HG03060 (cell line): ENCODE measurements around the gene ZNF487.
"Not testable (repeated sequence)": the region's sequence is repeated elsewhere in the genome, so short reads cannot be mapped to it uniquely, and the experiment has no call there.

ENCODE experiments used
- ATAC-seq: cut with Tn5 transposase; IDR thresholded peaks from one replicate; pipeline ENCODE4 v1.9.1; 2021; ENCODE audit warnings: low read depth, moderate number of reproducible peaks; ENCODE audit not compliant: unreplicated experiment

The ZNF487 gene

DNA sequence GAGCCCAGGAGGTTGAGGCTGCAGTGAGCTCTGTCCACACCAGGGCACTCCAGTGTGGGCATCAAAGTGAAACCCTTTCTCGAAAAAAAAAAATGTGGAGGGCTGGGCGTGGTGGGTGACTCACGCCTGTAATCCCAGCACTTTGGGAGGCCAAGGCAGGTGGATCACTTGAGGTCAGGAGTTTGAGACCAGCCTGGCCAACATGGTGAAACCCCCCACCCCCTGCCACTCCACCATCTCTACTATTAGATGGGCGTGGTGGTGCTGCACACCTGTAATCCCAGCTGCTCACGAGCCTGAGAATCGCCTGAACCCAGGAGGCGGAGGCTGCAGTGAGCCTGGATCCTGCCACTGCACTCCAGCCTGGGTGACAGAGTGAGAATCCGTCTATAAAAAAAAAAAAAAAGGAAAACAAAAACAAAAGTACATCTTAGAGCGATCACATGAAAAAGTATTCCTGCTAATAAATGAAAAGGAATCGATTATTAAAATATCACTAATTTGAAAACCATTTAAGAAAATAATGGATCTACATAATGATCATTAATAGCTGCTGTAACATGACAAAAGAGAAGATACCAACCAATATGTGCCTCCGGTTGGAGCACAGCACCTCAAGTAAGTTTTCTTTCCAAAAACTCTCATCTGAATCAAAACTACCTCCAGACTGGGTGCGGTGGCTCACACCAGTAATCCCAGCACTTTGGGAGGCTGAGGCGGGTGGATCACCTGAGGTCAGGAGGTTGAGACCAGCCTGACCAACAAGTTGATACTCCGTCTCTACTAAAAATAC is 32.8 kb upstream of the ZNF487 start:
- ATAC-seq, result no peak

DNA sequence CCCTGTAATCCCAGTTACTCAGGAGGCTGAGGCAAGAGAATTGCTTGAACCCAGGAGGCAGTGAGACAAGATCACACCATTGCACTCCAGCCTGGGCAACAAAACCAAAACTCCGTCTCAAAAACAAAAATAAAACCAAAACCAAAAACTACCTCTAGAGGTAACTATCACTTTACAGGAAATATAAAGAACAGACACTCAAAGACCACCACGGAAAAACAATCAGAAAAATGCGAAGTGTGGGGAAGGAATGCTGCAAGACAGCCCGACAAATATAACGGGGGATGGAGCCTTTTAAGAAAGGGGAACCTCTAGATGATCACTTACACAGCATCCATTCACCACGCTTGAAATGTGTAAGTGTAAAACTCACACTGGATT is 32.2 kb upstream of the ZNF487 start:
- ATAC-seq, result no peak

DNA sequence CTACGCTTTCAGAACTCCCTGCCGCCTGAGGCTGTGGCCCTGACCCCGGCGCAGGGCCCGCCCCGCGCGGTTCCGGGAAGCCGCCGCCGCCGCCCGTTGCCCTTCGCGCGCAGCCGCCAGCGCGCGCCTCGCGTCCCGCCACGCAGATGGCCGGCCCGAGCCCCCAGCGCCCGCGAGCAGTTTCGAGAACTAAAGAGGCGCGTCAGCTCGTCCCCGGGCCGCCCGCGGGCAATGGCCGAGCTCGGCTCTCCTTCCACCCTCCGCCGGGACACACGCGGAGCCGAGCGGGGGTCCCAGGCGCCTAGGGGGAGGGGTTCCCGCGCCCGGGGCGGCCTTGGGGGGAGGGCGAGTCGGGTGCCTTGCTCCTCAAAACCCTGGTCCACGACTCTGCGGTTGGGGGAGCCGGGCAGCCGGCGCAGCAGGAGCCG is 29.7 kb upstream of the ZNF487 start:
- no peak for ATAC-seq

DNA sequence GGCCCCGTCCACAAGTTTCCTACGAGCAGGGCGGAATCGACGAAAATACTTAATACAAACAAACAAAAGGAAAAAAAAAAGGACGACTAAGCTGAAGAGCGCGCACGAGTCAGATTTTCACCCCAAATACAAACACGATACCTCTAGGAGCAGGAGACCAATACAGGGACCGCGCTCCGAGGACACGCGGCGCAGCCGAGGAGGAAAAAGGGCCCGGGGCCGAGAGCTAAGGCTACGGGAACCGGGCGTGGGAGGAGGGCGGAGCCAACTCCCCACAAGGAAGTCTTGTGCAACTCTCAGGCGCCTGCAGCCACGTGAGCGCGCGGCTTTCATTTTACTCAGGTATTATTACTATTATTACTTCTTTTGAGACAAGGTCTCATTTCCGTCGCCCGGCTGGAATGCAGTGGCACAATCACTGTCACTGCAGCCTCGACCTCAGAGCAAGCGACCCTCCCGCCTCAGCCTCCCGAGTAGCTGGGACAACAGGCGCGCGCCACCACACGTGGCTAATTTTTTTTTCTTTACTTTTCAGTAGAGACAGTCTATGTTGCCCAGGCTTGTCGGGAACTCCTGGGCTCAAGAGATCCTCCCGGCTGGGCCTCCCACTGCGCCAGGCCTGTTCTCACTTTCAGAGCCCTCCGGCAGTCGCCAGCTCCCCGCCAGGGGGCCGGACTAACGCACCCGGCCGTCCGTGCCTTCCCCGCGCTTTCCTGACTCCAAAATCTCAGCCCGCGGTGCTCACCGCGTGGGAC is 29.2 kb upstream of the ZNF487 start:
- ATAC-seq, result peak; percentile 43

DNA sequence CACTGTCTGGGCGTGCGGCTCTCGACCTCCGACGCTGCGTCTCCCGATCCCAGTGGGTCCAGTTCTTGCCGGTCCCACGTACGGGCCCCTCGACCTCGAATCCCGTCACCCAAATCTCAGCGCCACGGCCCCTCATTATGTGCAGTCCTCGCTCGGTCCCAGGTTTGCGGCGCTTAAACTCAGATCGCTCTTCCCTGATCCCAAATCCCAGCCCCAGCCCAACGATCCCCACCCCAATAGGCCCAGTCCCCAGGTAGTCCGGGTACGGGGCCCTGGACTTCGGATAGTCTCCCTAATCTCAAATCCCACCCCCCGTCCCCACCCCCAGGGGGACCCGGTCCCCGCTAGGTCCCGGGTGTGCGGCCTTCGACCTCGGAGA is 28.6 kb upstream of the ZNF487 start:
- no peak for ATAC-seq

DNA sequence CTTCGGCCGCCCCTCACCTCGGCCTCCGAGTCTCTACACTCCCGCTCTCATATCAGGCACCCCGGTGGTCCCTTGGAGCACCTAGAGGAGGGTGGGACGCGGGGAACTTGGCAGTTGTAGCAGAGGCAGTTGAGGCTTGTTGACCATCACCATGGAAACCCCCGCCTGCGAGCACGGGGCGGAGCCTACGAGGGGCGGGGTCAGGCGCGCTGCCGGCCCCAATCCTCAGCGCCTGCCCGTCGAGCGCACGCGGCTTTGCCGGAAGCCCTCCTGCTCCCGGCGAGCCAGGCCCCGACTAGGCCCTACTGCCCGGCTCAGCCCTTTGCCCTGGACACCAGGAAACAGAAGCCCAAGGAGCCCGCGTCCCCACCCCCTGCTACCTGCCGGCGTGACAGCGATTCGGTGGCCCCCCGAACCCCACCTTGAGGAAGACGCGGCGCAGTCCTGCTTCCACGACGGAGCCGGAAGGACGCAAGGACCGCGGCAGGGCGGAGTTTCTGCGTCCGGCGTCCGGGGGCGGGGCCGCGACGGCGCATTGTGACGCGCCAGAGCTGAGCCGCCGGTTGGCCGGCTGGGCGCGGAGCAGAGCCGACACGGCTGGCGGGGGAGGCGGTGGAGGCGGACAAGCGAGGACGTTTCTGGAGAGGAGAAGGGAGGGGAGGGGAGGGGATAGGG is 28.1 kb upstream of the ZNF487 start, which contains the start of gene HNRNPF:
HNRNPF (minus strand) TSS at position 477 of the 675 bp plus-strand sequence. CDS start 21,302 bp downstream, outside the sequence.
- ATAC-seq, result peak; percentile 41

DNA sequence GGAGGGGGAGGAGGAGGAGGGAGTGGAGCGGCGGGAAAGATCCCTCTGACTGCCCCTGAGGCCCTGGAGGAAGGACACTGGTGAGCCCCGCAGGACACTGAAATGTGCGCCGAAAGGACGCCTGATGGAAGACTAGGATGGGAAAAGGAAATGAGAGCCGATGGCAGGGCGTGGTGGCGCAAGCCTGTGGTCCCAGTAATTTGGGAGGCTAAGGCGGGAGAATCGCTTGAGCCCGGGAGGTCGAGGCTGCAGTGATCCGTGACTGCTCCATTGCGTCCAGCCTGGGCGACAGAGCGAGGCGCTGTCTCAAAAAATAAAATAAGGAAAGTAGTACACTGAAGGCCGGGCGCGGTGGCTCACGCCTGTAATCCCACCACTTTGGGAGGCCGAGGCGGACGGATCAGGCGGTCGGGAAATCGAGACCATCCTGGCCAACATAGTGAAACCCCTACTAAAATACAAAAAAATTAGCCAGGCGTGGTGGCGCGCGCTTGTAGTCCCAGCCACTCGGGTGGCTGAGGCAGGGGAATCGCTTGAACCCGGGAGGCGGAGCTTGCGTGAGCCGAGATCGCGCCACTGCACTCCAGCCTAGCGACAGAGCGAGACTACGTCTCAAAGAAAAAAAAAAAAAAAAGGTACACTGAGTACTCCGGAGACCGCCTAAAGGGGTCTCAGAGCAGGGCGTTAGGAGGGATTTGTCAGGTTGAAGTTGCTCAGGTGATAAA is 27.4 kb upstream of the ZNF487 start:
- ATAC-seq, result no peak

DNA sequence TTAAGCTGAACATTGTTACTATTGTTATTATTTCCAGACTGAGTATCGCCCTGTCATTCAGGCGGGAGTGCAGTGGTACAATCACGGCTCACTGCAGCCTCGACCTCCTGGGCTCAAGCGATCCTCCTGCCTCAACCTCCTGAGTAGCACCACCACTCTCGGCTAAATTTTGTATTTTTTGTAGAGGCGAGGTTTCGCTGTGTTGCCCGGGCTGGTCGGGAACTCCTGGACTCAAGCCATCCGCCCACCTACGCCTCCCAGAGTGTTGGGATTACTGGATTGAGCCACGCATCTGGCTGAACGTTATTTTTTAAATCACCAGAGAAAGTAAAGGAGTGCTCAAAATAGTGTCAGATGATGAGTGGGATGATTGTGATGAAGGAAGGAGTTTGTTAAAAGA is 26.6 kb upstream of the ZNF487 start:
- ATAC-seq, result no peak

DNA sequence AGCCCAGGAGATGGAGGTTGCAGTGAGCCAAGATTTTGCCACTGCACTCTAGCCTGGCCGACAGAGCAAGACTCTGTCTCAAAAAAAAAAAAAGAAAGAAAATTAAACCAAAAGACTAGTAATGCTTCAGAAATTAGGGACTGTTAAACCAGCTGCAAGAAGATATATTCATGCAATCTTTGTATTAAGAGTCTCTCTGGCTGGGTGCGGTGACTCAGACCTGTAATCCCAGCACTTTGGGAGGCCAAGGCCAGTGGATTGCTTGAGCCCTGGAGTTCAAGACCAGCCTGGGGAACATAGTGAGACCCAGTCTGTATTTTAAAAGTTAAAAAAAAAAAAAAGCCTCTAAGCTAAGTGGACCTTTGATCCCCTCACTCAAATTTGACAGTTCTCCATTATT is 25.4 kb upstream of the ZNF487 start:
- ATAC-seq, result no peak

DNA sequence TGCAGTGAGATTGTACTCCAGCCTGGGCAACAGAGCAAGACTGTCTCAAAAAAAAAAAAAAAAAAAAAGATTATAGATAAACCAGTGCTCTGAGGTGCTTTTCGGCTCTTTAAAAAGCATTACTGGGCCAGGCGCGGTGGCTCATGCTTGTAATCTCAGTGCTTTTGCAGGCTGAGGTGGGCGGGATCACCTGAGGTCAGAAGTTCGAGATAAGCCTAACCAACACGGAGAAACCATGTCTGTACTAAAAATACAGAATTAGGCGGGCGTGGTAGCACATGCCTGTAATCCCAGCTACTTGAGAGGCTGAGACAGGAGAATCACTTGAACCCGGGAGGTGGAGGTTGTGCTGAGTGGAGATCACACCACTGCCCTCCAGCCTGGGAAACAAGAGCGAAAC is 21.4 kb upstream of the ZNF487 start:
- no peak for ATAC-seq

DNA sequence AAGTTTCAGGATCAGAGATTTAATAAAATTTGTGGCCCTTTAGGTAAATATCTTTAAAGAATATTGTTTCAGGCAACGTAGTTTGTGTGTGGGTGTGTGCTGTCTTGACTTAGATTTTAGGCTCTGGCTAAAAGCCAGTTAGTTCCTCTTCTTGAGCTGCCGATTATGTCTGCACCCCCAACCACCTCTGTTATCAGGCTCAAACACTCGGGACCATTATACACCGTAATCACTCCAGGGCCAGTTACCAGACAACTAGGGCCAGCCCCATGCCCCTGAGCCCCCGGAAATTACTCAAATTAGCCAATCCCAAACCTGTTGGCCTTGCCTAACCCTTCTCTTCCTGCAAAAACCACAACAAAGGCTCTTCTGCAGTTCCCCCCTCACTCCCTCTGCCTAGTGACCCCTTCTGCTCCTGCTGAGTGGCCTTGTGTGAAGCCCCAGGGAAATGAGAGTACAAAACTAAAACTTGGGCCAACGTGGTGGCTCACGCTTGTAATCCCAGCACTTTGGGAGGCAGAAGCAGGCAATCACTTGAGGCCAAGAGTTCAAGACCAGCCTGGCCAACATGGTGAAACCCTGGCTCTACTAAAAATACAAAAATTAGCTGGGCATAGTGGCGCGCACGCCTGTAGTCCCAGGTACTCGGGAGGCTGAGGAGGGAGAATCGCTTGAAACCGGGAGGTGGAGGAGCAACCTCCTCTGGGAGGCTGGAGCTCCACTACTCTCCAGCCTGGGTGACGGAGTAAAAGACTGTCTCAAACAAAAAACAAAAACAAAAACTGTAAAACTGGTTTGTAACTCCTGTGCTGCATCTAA is 18.8 kb upstream of the ZNF487 start:
- no peak for ATAC-seq

DNA sequence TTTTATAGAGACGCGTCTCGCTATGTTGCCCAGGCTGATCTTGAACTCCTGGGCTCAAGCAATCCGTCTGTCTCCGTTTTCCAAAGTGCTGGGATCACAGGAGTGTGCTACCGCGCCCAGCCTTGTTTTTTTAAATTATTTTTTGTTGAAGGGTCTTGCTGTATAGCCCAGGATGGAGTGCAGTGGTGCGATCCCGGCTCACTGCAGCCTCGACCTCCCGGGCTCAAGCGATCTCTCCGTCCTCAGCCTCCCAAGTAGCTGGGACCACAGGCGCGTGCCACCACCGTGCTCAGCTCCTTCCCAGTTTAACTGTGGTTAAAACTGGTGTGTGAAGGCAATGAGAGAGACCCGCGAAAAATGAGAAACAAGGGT is 16.9 kb upstream of the ZNF487 start:
- ATAC-seq, result no peak

DNA sequence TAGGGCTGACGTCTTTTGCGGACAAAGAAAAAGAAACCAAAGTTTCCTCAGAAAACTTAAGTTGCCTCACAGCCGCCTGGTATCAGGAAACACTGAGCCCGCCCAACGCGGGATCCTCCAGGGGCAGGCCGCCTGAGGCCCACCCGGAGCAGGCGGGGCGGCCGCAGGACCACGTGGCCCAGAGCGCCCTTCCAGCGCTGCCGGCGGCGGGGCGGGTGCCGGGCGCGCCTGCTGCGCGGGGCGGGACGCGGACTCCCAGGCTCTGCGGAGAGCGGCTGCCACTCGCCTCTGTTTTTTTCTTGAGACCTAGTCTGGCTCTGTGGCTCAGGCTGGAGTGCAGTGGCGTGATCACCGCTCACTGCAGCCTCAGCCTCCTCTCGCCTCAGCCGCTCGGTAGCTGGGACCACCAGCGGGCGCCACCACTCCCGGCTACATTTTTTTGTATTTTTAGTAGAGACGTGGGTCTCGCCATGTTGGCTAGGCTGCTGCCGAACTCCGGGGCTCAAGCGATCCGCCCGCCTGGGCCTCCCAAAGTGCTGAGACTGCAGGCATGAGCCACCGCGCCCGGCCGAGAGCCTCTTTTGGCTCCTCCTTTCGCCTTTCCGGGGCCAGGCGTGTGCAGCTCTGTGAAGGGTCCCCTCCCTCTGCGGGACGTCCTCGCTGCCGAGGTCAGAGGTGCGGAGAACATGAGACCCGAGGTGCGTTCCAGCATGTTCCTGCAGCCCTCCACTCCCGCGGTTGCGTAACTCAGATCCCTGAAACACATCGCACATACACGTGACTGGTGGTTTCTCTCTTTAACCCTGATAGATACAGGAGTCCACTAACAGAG is 16.3 kb upstream of the ZNF487 start:
- peak; percentile 48 for ATAC-seq

DNA sequence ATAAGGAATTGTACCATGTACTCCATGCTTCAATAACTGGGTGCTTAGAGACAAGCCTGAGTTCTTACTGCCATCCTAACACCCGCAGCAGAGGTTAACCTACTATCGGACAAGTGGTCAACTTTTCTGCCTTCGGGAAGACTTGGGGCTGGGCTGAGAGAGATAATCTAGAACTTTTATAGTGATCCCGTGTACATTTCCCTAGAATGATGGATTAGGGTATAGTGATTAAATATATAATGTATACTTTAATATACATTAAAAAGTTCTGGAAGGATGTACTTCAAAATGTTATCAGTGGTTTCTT is 15.8 kb upstream of the ZNF487 start:
- no peak for ATAC-seq

DNA sequence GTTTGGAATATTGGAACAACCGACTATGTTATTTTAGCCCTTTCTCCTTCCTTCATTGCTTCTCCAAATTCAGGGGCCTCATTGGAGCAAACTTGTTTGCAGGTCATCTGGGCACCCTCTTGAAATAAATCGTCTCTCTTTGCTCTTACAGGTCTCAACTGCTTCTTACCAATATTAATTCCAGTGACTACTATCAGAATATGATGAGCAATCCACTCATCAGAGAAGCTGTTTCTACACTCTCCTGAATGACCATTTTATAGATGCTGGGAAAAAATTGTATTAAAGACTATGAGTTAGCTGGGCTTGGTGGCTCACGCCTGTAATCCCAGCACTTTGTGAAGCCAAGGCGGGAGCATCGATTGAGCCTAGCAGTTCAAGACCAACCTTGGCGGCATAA is 15.4 kb upstream of the ZNF487 start:
- ATAC-seq, result no peak

DNA sequence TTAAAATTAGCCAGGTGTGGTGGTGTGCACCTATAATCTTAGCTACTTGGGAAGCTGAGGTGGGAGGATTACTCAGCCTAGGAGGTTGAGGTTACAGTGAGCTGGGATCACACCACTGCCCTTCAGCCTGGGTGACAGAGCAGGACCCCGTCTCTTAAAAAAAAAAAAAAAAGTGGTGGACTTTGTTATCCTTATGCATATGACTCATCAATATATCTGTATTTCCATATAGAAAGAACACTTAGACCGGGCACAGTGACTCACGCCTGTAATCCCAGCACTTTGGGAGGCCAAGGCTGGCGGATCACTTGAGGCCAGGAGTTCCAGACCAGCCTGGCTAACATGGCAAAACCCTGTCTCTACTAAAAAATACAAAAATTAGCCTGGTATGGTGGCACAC is 15.0 kb upstream of the ZNF487 start:
- not testable (repeated sequence) for ATAC-seq

DNA sequence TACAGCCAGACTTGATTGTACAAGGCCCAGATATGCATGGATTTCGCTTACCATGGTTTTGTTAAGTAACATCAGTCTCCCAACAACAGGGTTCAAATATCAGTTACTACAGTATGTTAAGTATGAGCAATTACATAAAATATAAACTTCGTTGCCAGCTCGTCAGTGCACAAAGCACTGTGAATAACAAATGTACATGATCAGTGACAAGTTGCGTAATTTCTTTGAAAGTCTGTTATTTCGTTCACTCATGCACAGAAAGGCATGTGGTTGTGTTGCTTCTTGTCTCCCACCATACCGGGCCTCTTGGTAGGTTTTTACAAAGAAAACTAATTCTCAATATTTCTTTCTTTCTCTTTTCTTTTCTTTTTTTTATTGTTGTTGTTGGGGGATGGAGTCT is 12.5 kb upstream of the ZNF487 start:
- ATAC-seq, result no peak

DNA sequence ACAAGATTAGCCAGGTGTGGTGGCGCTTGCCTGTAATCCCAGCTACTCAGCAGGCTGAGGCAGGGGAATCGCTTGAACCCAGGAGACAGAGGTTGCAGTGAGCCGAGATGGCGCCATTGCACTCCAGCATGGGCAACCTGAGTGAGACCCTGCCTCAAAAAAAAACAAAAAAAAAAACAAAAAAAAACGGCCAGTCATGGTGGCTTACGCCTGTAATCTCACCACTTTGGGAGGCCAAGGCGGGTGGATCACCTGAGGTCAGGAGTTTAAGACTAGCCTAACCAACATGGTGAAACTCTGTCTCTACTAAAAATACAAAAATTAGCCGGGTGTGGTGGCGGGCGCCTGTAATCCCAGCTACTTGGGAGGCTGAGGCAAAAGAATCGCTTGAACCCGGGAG is 10.4 kb upstream of the ZNF487 start:
- not testable (repeated sequence) for ATAC-seq

DNA sequence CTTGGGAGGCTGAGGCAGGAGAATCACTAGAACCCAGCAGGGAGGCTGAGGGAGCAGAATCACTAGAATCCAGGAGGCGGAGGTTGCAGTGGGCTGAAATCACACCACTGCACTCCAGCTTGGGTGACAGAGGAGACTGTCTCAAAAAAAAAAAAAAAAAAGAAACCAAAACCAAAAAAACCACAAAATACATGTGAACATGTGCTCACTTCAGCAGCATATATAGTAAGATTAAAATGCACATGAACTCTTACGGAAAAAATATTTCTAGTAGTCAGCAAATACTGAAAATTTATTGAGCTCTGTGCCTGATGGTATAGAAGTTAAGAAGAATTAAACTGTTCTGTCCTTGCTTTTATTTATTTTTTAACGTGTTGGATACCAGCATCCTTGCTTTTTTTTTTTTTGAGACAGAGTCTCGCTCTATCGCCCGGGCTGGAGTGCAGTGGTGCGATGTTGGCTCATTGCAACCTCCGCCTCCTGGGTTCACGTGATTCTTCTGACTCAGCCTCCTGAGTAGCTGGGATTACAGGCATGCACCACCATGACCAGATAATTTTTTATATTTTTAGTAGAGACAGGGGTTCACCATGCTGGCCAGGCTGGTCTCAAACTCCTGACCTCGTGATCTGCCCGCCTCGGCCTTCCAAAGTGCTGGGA is 9.6 kb upstream of the ZNF487 start:
- peak; percentile 79 for ATAC-seq
